ENCODE data around the gene NAV1. TPM values are rescaled to one million over a fixed set of nuclear protein-coding genes. Genes with fewer than 3 reads are reported as not detected.

NAV1 gene
- total and polyA plus RNA-seq, 2 experiments from 2014 or later = 22.7 to 37.4 TPM

DNA sequence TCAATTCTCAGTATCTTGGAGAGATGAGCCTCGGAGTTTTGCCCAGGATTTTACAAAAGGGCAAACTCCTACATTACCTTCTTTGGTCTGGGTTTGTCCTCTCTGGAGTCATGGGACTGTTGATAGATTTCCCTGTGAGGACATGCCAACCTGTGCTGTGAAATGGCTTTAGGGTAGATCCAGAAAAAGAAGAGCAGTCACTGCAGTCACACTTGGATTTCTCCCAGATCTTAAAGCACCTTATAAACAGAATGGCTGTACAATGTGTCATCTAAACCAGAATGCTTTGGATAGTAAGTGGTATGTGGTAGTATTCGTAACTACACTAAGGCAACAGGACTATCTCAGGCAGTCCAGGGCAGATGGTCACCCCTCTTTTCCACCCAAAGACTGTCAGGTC, 30.1 kb upstream of the NAV1 start (continued):
- TF ChIP-seq, protein P1, sequence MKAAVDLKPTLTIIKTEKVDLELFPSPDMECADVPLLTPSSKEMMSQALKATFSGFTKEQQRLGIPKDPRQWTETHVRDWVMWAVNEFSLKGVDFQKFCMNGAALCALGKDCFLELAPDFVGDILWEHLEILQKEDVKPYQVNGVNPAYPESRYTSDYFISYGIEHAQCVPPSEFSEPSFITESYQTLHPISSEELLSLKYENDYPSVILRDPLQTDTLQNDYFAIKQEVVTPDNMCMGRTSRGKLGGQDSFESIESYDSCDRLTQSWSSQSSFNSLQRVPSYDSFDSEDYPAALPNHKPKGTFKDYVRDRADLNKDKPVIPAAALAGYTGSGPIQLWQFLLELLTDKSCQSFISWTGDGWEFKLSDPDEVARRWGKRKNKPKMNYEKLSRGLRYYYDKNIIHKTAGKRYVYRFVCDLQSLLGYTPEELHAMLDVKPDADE (IDR thresholded peaks at IDR 0.05) = no peak
- TF ChIP-seq NANOG (IDR thresholded peaks at IDR 0.05; ENCODE audit: borderline replicate concordance) = no peak
- TF ChIP-seq ZNF331 (CRISPR knock-in tag; IDR thresholded peaks at IDR 0.05; ENCODE audit: low read depth) = no peak

DNA sequence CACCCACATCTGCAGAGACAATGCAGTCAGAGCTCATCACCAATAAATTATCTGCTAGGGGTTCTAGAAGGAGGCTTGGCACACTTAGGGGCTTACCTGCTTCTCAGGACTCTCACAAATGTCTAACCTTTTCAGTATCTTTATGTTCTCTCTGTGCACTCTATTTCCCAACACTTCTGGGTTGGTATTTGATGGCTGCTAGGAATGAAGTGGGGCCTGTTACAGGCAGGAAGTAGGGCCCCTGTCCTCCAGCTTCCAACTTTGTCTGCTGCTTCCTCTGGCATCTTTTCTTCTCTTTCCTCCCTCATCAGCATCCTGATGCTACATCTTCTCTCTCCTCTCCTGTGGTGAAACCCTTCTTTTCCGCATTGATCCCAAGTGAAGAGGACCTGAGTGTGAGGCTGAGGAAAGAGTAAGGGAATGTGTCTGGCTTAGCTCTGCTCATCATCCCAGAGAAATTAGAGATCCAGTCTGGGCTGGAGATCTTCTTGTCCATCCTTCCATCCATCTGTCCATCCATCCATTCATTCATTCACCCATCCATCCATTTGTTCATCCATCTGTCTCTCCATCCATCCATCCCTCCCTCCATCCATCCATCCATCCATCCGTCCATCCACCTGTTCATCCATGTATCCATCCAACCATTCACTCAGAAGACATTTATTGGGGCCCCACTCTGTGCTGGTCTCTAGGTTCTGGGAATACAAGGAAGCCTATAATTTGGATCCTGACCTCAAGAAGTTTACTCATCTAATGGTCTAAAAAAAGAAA, 29.1 kb upstream of the NAV1 start:
- H3K27ac Mint-ChIP-seq = no peak overlapping the region
- peaks cover 39% of the 10 kb centered on the region for H3K27me3 ChIP-seq (ENCODE audit: insufficient read depth)
- 0 out of 2 replicates have a peak, but pooled peaks cover 8% of the 10 kb centered on the region for H3F3A ChIP-seq (replicated peaks; ENCODE audit: low read depth)
- TF ChIP-seq JUNB (IDR thresholded peaks at IDR 0.05; ENCODE audit: unreplicated experiment) = no peak
- no peak for TF ChIP-seq STAT1 (IDR thresholded peaks at IDR 0.05; ENCODE audit: unreplicated experiment)
- TF ChIP-seq EZH2phosphoT487 (IDR thresholded peaks at IDR 0.05; ENCODE audit: unreplicated experiment) = no peak
- TF ChIP-seq, protein P2, sequence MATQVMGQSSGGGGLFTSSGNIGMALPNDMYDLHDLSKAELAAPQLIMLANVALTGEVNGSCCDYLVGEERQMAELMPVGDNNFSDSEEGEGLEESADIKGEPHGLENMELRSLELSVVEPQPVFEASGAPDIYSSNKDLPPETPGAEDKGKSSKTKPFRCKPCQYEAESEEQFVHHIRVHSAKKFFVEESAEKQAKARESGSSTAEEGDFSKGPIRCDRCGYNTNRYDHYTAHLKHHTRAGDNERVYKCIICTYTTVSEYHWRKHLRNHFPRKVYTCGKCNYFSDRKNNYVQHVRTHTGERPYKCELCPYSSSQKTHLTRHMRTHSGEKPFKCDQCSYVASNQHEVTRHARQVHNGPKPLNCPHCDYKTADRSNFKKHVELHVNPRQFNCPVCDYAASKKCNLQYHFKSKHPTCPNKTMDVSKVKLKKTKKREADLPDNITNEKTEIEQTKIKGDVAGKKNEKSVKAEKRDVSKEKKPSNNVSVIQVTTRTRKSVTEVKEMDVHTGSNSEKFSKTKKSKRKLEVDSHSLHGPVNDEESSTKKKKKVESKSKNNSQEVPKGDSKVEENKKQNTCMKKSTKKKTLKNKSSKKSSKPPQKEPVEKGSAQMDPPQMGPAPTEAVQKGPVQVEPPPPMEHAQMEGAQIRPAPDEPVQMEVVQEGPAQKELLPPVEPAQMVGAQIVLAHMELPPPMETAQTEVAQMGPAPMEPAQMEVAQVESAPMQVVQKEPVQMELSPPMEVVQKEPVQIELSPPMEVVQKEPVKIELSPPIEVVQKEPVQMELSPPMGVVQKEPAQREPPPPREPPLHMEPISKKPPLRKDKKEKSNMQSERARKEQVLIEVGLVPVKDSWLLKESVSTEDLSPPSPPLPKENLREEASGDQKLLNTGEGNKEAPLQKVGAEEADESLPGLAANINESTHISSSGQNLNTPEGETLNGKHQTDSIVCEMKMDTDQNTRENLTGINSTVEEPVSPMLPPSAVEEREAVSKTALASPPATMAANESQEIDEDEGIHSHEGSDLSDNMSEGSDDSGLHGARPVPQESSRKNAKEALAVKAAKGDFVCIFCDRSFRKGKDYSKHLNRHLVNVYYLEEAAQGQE (IDR thresholded peaks at IDR 0.05; ENCODE audit: unreplicated experiment) = no peak
- TF ChIP-seq POLR2AphosphoS5 (IDR thresholded peaks at IDR 0.05; ENCODE audit: low read depth) = no peak
- no peak for TF ChIP-seq EZH2 (IDR thresholded peaks at IDR 0.05; ENCODE audit: low read depth, unreplicated experiment)
- no peak for TF ChIP-seq CREB1 (CRISPR knock-in tag; IDR thresholded peaks at IDR 0.05; ENCODE audit: low read depth)
- ATAC-seq = no peak
- no peak overlapping the region for H3K4me3 Mint-ChIP-seq
- no peak overlapping the region for H3K4me2 ChIP-seq
- H3K4me1 ChIP-seq (ENCODE audit: insufficient read depth) = peaks cover 18% of the 10 kb centered on the region
- H2AFZ ChIP-seq = no peak overlapping the region
- no peaks in the 10 kb centered on the region for H4K20me1 ChIP-seq (replicated peaks; ENCODE audit: insufficient read depth)
- H3K9me2 ChIP-seq (ENCODE audit: insufficient read depth) = peaks cover 12% of the 10 kb centered on the region
- H3K4me3 ChIP-seq = no peak overlapping the region
- H3K79me2 ChIP-seq (replicated peaks; ENCODE audit: insufficient read depth) = peaks cover 3% of the 10 kb centered on the region; the same call in 1 of the 2 replicates
- H3K27ac ChIP-seq (ENCODE audit: low read depth) = no peak overlapping the region
- peaks cover 35% of the 10 kb centered on the region for H3K27me3 Mint-ChIP-seq (ENCODE audit: insufficient read depth, low read depth, poor library complexity)
- no peaks in the 10 kb centered on the region for H3K9me3 Mint-ChIP-seq
- no peaks in the 10 kb centered on the region for H3K36me3 ChIP-seq (ENCODE audit: insufficient read depth)
- H3K36me3 Mint-ChIP-seq (ENCODE audit: low read depth) = no peaks in the 10 kb centered on the region
- peaks cover 39% of the 10 kb centered on the region for H3K4me1 Mint-ChIP-seq
- no peak for DNase-seq (ENCODE audit: low spot score)
